Keratinocyte (primary cell): ENCODE data around the gene DYTN. TPM values are rescaled to one million over a fixed set of nuclear protein-coding genes. Genes with fewer than 3 reads are reported as not detected.

Source experiments
- DNase-seq: peaks from one replicate; pipeline ENCODE4 v3.0.0-alpha.2; 2011; ENCODE audit warnings: low read depth, missing footprints, low spot score
- FAIRE-seq: peaks from 2 replicates; lab custom pipeline; 2011; peaks lifted over from hg19 to GRCh38; lab: Jason Lieb, UNC
- H2AFZ ChIP-seq: 2 replicates; pipeline ENCODE4 v1.6.0; 2012; ENCODE audit warnings: low read length, control low read depth, inconsistent platforms; ENCODE audit not compliant: control insufficient read depth
- H3K27ac ChIP-seq: 2 replicates; pipeline ENCODE4 v1.5.1; 2011; ENCODE audit warnings: low read length; ENCODE audit not compliant: control insufficient read depth, insufficient read depth
- H3K27me3 ChIP-seq: 3 replicates; pipeline ENCODE4 v1.6.0; 2011; ENCODE audit warnings: low read length; ENCODE audit not compliant: control insufficient read depth, insufficient read depth; ENCODE audit errors: extremely low read depth
- H3K36me3 ChIP-seq, 2 experiments: 2 replicates in 1 of 2; 3 replicates in 1 of 2; pipeline ENCODE4 v1.5.1; 2011; ENCODE audit warnings: low read length in 2 of 2, mild to moderate bottlenecking in 1 of 2; ENCODE audit not compliant: control insufficient read depth in 2 of 2, insufficient read depth in 2 of 2; ENCODE audit errors: extremely low read depth in 1 of 2
- H3K4me1 ChIP-seq: 3 replicates; pipeline ENCODE4 v1.5.1; 2011; ENCODE audit warnings: low read length; ENCODE audit not compliant: control insufficient read depth, insufficient read depth; ENCODE audit errors: extremely low read depth
- H3K4me2 ChIP-seq: 3 replicates; pipeline ENCODE4 v1.6.0; 2011; ENCODE audit warnings: low read depth, low read length; ENCODE audit not compliant: control insufficient read depth, insufficient read depth; ENCODE audit errors: extremely low read depth
- H3K4me3 ChIP-seq, 3 experiments: fragments of 200-600 bp in 1 of 3; sonication (generic) in 1 of 3; 2 replicates in 2 of 3; 3 replicates in 1 of 3; pipeline ENCODE4 v1.5.1; 2011 to 2016; ENCODE audit warnings: low read length in 3 of 3, mild to moderate bottlenecking in 3 of 3, control low read depth in 2 of 3, inconsistent platforms in 1 of 3, low read depth in 1 of 3, mixed read lengths in 1 of 3, mixed run types in 1 of 3, moderate library complexity in 1 of 3; ENCODE audit not compliant: control insufficient read depth in 2 of 3, insufficient read depth in 2 of 3; ENCODE audit errors: extremely low read depth in 1 of 3
- H3K79me2 ChIP-seq: 2 replicates; pipeline ENCODE4 v1.6.0; 2012; ENCODE audit warnings: low read length; ENCODE audit not compliant: control insufficient read depth, insufficient read depth
- H3K9ac ChIP-seq: 3 replicates; pipeline ENCODE4 v1.6.0; 2011; ENCODE audit warnings: low read length; ENCODE audit not compliant: control insufficient read depth, insufficient read depth; ENCODE audit errors: extremely low read depth
- H3K9me1 ChIP-seq: 3 replicates; pipeline ENCODE4 v1.6.0; 2011; ENCODE audit warnings: low read length; ENCODE audit not compliant: control insufficient read depth, insufficient read depth; ENCODE audit errors: extremely low read depth
- H3K9me3 ChIP-seq: 2 replicates; pipeline ENCODE4 v1.5.1; 2012; ENCODE audit warnings: low read depth, low read length; ENCODE audit not compliant: control insufficient read depth
- H4K20me1 ChIP-seq: 3 replicates; pipeline ENCODE4 v1.6.0; 2011; ENCODE audit warnings: low read length; ENCODE audit not compliant: control insufficient read depth, insufficient read depth; ENCODE audit errors: extremely low read depth
- EZH2 ChIP-seq: IDR thresholded peaks from one replicate; pipeline ENCODE4 v1.6.1; 2012; ENCODE audit warnings: inconsistent platforms, mild to moderate bottlenecking, low read length, moderate library complexity
- dilution Hi-C: fragments of 300-500 bp; cut with MboI; formaldehyde crosslinking; loops from one replicate; pipeline ENCODE4 v1.7.0; 2020; ENCODE audit warnings: low sequenced_read_pairs; ENCODE audit not compliant: extremely low pct_ligation_motif_present
- polyA plus RNA-seq, 5 experiments: library from polyadenylated mRNA; depleted of rRNA in 3 of 5; stranded (reverse) in 3 of 5; stranded (forward) in 1 of 5; unstranded in 1 of 5; fragments of >200 nt; gene quantifications; 1 replicate in 1 of 5; 2 replicates in 3 of 5; 3 replicates in 1 of 5; pipeline versions ENCODE4 v1.2.1 to v1.2.3, GENCODE V29; 2011 to 2012; ENCODE audit warnings: missing spikeins in 2 of 5, low read depth in 1 of 5, low replicate concordance in 1 of 5
- TF ChIP-seq, protein P1 (sequence below), 3 experiments: IDR thresholded peaks in 1 of 3; conservative IDR thresholded peaks in 1 of 3; optimal IDR thresholded peaks in 1 of 3; 2 replicates in 2 of 3; 3 replicates in 1 of 3; pipeline versions ENCODE3 to v1.5.1; 2011; ENCODE audit warnings: low read length in 3 of 3, mild to moderate bottlenecking in 3 of 3, moderate library complexity in 2 of 3, control low read depth in 1 of 3, inconsistent platforms in 1 of 3; ENCODE audit not compliant: insufficient read depth in 2 of 3; ENCODE audit errors: extremely low read depth in 1 of 3

The DYTN gene
- polyA plus RNA-seq, 1 donor (not counting 4 experiments of a cell fraction or from before 2014, with no cell fraction given): not detected

DNA sequence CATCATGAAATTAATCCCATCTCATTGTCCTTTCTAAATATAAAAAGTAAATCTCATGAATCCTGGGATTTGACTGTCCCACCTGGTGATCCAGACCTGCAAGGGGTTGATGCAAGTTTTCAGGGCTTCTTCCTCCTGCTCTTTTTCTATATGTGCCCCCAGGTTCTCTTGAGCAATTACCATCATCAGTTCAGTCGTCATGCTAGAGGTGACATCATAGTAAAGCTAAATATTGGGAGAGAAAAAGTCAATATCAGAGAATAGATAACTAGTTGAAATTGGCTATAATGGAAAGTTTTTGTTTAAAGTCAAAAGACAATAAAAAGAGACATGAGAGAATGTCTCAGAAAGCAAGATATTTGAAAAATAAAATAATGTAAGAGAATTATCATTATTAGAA is 38.6 kb upstream of the DYTN start:
- Histone ChIP-seq H3K27me3 (no peaks in the 10 kb centered on the region), H3K79me2 (no peaks in the 10 kb centered on the region), H4K20me1 (no peaks in the 10 kb centered on the region), H3K4me3 (no peak overlapping the region), H3K27ac (no peak overlapping the region), H3K4me2 (no peak overlapping the region), H3K9me1 (no peaks in the 10 kb centered on the region), H3K4me1 (no peaks in the 10 kb centered on the region), H2AFZ (no peak overlapping the region), H3K36me3 (no peaks in the 10 kb centered on the region), H3K9ac (no peak overlapping the region), H3K9me3 (no peaks in the 10 kb centered on the region)
- dilution Hi-C loops: no loop called here
- no peak for FAIRE-seq
- TF ChIP-seq EZH2: no peak
- TF ChIP-seq, protein P1, sequence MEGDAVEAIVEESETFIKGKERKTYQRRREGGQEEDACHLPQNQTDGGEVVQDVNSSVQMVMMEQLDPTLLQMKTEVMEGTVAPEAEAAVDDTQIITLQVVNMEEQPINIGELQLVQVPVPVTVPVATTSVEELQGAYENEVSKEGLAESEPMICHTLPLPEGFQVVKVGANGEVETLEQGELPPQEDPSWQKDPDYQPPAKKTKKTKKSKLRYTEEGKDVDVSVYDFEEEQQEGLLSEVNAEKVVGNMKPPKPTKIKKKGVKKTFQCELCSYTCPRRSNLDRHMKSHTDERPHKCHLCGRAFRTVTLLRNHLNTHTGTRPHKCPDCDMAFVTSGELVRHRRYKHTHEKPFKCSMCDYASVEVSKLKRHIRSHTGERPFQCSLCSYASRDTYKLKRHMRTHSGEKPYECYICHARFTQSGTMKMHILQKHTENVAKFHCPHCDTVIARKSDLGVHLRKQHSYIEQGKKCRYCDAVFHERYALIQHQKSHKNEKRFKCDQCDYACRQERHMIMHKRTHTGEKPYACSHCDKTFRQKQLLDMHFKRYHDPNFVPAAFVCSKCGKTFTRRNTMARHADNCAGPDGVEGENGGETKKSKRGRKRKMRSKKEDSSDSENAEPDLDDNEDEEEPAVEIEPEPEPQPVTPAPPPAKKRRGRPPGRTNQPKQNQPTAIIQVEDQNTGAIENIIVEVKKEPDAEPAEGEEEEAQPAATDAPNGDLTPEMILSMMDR (optimal IDR thresholded peaks at IDR 0.05 in 1 of 3, IDR thresholded peaks at IDR 0.05 in 1 of 3, conservative IDR thresholded peaks at IDR 0.05 in 1 of 3; ENCODE audit: extremely low read depth in 1 of 3, insufficient read depth in 2 of 3, low read length in 3 of 3): no peak
- DNase-seq: no peak

DNA sequence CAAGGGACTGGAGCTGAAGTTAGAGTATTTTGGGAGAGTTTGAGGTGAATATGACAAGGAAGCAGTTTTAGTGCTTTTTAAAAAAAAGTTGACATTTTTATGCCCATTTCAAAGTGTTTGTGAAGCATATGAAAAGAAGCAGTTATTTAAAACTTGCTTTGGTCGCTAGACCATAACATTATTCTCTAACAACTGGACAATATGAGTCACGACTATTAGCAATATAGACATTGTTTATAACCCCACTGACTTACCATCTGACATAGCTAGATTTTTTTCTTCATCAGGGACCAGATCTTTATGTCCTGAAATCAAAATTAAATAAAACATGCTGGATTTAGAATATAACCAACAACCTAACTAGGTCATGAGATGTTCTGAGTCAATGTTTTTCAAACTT is 22.6 kb upstream of the DYTN start:
- Histone ChIP-seq H4K20me1 (no peaks in the 10 kb centered on the region), H3K9ac (no peak overlapping the region), H3K79me2 (no peaks in the 10 kb centered on the region), H3K9me1 (no peaks in the 10 kb centered on the region), H3K4me2 (no peak overlapping the region), H3K4me3 (no peak overlapping the region), H3K36me3 (no peaks in the 10 kb centered on the region), H3K9me3 (no peaks in the 10 kb centered on the region), H2AFZ (no peak overlapping the region), H3K4me1 (no peaks in the 10 kb centered on the region), H3K27me3 (no peaks in the 10 kb centered on the region), H3K27ac (no peak overlapping the region)
- FAIRE-seq (no peak), DNase-seq (no peak)
- dilution Hi-C loops: no loop called here
- TF ChIP-seq EZH2: no peak
- TF ChIP-seq, protein P1 (optimal IDR thresholded peaks at IDR 0.05 in 1 of 3, IDR thresholded peaks at IDR 0.05 in 1 of 3, conservative IDR thresholded peaks at IDR 0.05 in 1 of 3; ENCODE audit: extremely low read depth in 1 of 3, insufficient read depth in 2 of 3, low read length in 3 of 3): no peak
